Endothelial cell of umbilical vein (primary cell): ENCODE results near the gene TENT4A. TPM values are rescaled to one million over a fixed set of nuclear protein-coding genes. Genes with fewer than 3 reads are reported as not detected.
A peak's percentile ranks its signal among the peaks of the same experiment; 100 is the strongest.

Experiments used
- BruUV-seq: library from RNA; stranded (reverse); fragments of 400-500 nt; replicated peaks from 2 replicates; lab custom pipeline; 2021; lab: Mats Ljungman, UMichigan
- CTCF ChIA-PET: fragments of 300-600, 350-600 bp; sonication (Branson Sonifier 250); formaldehyde crosslinking; loops from one replicate; lab custom pipeline; 2021; ENCODE audit warnings: antibody characterized with exemption, inconsistent platforms; lab: Charles Lee
- POLR2A ChIA-PET: fragments of 300-600, 350-600 bp; sonication (Branson Sonifier 250); formaldehyde crosslinking; loops from one replicate; lab custom pipeline; 2021; ENCODE audit warnings: antibody characterized with exemption, inconsistent platforms; lab: Charles Lee
- DNase-seq: peaks from one replicate; pipeline ENCODE4 v3.0.0-alpha.2; 2011; ENCODE audit warnings: low read depth, low spot score
- FAIRE-seq: peaks from 2 replicates; lab custom pipeline; 2011; peaks lifted over from hg19 to GRCh38; lab: Jason Lieb, UNC
- H2AFZ ChIP-seq: 2 replicates; pipeline ENCODE4 v1.6.0; 2012; ENCODE audit warnings: low read depth, low read length, control low read depth, inconsistent platforms
- H3K27ac ChIP-seq: 2 replicates; pipeline ENCODE4 v1.5.1; 2011; ENCODE audit warnings: low read depth, mild to moderate bottlenecking, control low read depth, low read length, moderate library complexity; ENCODE audit not compliant: insufficient read depth
- H3K27me3 ChIP-seq, 2 experiments: 2 replicates each; pipeline versions ENCODE4 v1.6.0 to v1.6.1; 2011; ENCODE audit warnings: low read length in 2 of 2, mixed read lengths in 1 of 2; ENCODE audit not compliant: control insufficient read depth in 2 of 2, insufficient read depth in 2 of 2
- H3K36me3 ChIP-seq, 2 experiments: 2 replicates in 1 of 2; 3 replicates in 1 of 2; pipeline ENCODE4 v1.5.1; 2011; ENCODE audit warnings: low read length in 2 of 2, mild to moderate bottlenecking in 1 of 2, moderate library complexity in 1 of 2; ENCODE audit not compliant: control insufficient read depth in 2 of 2, insufficient read depth in 2 of 2; ENCODE audit errors: extremely low read depth in 1 of 2
- H3K4me1 ChIP-seq: 3 replicates; pipeline ENCODE4 v1.5.1; 2011; ENCODE audit warnings: mild to moderate bottlenecking, low read length; ENCODE audit not compliant: control insufficient read depth, insufficient read depth; ENCODE audit errors: extremely low read depth
- H3K4me2 ChIP-seq: 2 replicates; pipeline ENCODE4 v1.6.1; 2011; ENCODE audit warnings: low read length, control low read depth, mixed read lengths; ENCODE audit not compliant: insufficient read depth
- H3K4me3 ChIP-seq, 3 experiments: fragments of 200-600 bp in 1 of 3; sonication (generic), shearing (Covaris generic) in 1 of 3; replicated peaks in 1 of 3; 2 replicates each; pipeline ENCODE4 v1.5.1; 2011 to 2016; ENCODE audit warnings: control low read depth in 3 of 3, low read length in 3 of 3, mild to moderate bottlenecking in 2 of 3, inconsistent platforms in 1 of 3, low read depth in 1 of 3, moderate library complexity in 1 of 3; ENCODE audit not compliant: insufficient read depth in 1 of 3
- H3K79me2 ChIP-seq: 2 replicates; pipeline ENCODE4 v1.6.0; 2012; ENCODE audit warnings: low read length, inconsistent platforms; ENCODE audit not compliant: control insufficient read depth, insufficient read depth
- H3K9ac ChIP-seq: replicated peaks from 2 replicates; pipeline ENCODE3; 2011; ENCODE audit warnings: low read length, control low read depth; ENCODE audit not compliant: insufficient read depth; ENCODE audit errors: extremely low read depth
- H3K9me1 ChIP-seq: replicated peaks from 3 replicates; pipeline ENCODE4 v1.6.0; 2011; ENCODE audit warnings: mild to moderate bottlenecking, low read length; ENCODE audit not compliant: control insufficient read depth, insufficient read depth; ENCODE audit errors: extremely low read depth
- H3K9me3 ChIP-seq: replicated peaks from 2 replicates; pipeline ENCODE4 v1.5.1; 2012; ENCODE audit warnings: low read length, inconsistent platforms; ENCODE audit not compliant: control insufficient read depth, insufficient read depth
- H4K20me1 ChIP-seq: replicated peaks from 2 replicates; pipeline ENCODE3; 2011; ENCODE audit warnings: mild to moderate bottlenecking, low read length; ENCODE audit not compliant: control insufficient read depth, insufficient read depth; ENCODE audit errors: extremely low read depth
- EZH2 ChIP-seq: IDR thresholded peaks from 2 replicates; pipeline ENCODE4 v1.6.1; 2012; ENCODE audit warnings: borderline replicate concordance, low read depth, mild to moderate bottlenecking, moderate library complexity, low read length, inconsistent platforms; ENCODE audit not compliant: severe bottlenecking
- FOS ChIP-seq: IDR thresholded peaks from 2 replicates; pipeline ENCODE4 v1.6.1; 2011; ENCODE audit warnings: mild to moderate bottlenecking, low read length, moderate library complexity, borderline replicate concordance; ENCODE audit not compliant: insufficient read depth
- GATA2 ChIP-seq: IDR thresholded peaks from 2 replicates; pipeline ENCODE4 v1.7.0; 2011; ENCODE audit warnings: low read depth, mild to moderate bottlenecking, moderate library complexity, mixed read lengths, low read length; ENCODE audit not compliant: insufficient read length, insufficient read depth
- MYC ChIP-seq: IDR thresholded peaks from one replicate; pipeline ENCODE4 v1.6.1; 2011; ENCODE audit warnings: mild to moderate bottlenecking, low read depth, low read length
- POLR2AphosphoS5 ChIP-seq: IDR thresholded peaks from 2 replicates; pipeline ENCODE4 v1.6.1; 2012; ENCODE audit warnings: low read depth, mild to moderate bottlenecking, control low read depth, low read length, moderate library complexity; ENCODE audit not compliant: insufficient read depth
- dilution Hi-C: fragments of 300-500 bp; cut with MboI; formaldehyde crosslinking; loops from one replicate; pipeline ENCODE4 v1.15.0; 2019; ENCODE audit warnings: low sequenced_read_pairs; ENCODE audit not compliant: extremely low pct_ligation_motif_present
- intact Hi-C: fragments of 100-400 bp; cut with micrococcal nuclease; formaldehyde crosslinking; loops from one replicate; pipeline ENCODE4 v1.10.0; 2022
- polyA plus RNA-seq, 4 experiments: library from polyadenylated mRNA; depleted of rRNA in 3 of 4; stranded (reverse) in 3 of 4; unstranded in 1 of 4; fragments of >200 nt; gene quantifications; 2 replicates each; pipeline versions ENCODE4 v1.2.1 to v1.2.3, GENCODE V29; 2011 to 2012; ENCODE audit warnings: missing spikeins in 1 of 4
- total RNA-seq: library from RNA; stranded (reverse); gene quantifications from 2 replicates; pipeline ENCODE4 v1.2.3, GENCODE V29; 2021
- TF ChIP-seq, protein P1 (sequence below): IDR thresholded peaks from 2 replicates; pipeline ENCODE4 v1.6.1; 2011; ENCODE audit not compliant: insufficient read depth, insufficient read length

TENT4A gene
- total and polyA plus RNA-seq, 2 donors (not counting 3 experiments of a cell fraction or from before 2014, with no cell fraction given), result 10.2 to 35.4 TPM

DNA sequence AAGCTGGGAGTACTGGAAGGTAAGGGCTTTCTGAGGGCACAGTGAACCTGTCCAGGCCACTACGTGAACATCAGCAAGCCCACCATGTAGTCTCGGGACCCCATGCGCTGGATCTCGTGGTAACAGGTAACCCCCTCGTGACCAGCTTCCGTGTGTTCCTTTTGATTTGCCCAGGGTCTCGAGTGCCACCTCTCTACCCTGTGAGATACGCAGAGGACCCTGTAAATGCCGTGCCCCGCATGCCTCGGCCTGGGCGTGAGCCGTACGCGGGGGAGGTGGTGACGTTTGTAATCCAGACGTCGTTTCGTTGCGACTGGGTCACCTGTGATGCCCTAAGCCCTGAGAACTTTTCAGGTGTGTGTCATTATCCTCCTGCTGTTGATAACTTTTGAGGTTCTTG is 45.5 kb downstream of the TENT4A start:
- Histone ChIP-seq H3K9me1 (no peaks in the 10 kb centered on the region), H3K27me3 (no peaks in the 10 kb centered on the region), H3K79me2 (no peaks in the 10 kb centered on the region), H3K9ac (no peak overlapping the region), H3K27ac (no peak overlapping the region), H2AFZ (no peak overlapping the region), H3K4me1 (no peaks in the 10 kb centered on the region), H3K9me3 (no peaks in the 10 kb centered on the region), H3K36me3 (peaks cover 14 to 22% of the 10 kb centered on the region in 2 experiments), H4K20me1 (no peaks in the 10 kb centered on the region), H3K4me2 (no peak overlapping the region), H3K4me3 (no peak overlapping the region)
- dilution Hi-C loops, result no loop called here
- ChIA-PET POLR2A (no interaction called here), CTCF (interaction anchor here (0.7 kb wide), 1 partner anchor 13 kb away, joined by 3 read pairs; no protein-coding TSS in a partner anchor)
- FAIRE-seq, result no peak
- TF ChIP-seq GATA2 (no peak), POLR2AphosphoS5 (peak; percentile 22)
- intact Hi-C loops, result no loop called here
- no peak for DNase-seq
- BruUV-seq, result no TSS peak

DNA sequence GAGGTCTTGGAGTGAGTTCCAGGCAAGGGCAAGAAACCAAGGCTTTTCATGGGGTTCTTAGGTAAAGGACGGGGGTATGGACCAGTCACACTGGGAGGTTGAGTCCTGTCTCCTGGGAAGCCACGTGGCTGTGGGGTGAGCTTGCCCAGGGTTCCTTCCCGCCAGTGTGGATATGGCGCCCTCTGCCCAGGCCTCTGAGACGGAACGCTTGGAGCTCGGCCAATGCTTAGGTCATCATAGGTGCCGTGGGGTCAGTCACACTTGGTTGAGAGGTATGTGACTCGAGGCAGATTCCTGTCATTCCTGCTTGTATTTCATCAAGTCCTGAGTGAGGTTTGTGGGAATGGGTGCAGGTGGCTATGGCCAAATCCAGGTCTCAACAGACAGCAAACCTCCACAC is 46.2 kb downstream of the TENT4A start:
- BruUV-seq, result no TSS peak
- Histone ChIP-seq H3K4me1 (no peaks in the 10 kb centered on the region), H3K27ac (no peak overlapping the region), H3K27me3 (no peaks in the 10 kb centered on the region), H4K20me1 (no peaks in the 10 kb centered on the region), H3K9me1 (no peaks in the 10 kb centered on the region), H3K4me2 (no peak overlapping the region), H3K9ac (no peak overlapping the region), H2AFZ (no peak overlapping the region), H3K9me3 (no peaks in the 10 kb centered on the region), H3K79me2 (no peaks in the 10 kb centered on the region), H3K4me3 (no peak overlapping the region), H3K36me3 (peaks cover 9 to 19% of the 10 kb centered on the region in 2 experiments)
- ChIA-PET POLR2A (no interaction called here), CTCF (interaction anchor here (1.0 to 1.4 kb wide), 2 partner anchors 14 to 1058 kb away, joined by 3 read pairs; no protein-coding TSS in a partner anchor)
- TF ChIP-seq MYC (no peak), EZH2 (no peak), POLR2AphosphoS5 (no peak), FOS (no peak)
- TF ChIP-seq, protein P1, sequence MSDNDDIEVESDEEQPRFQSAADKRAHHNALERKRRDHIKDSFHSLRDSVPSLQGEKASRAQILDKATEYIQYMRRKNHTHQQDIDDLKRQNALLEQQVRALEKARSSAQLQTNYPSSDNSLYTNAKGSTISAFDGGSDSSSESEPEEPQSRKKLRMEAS, result no peak
- dilution Hi-C loops (no loop called here), intact Hi-C loops (no loop called here)
- no peak for FAIRE-seq
- DNase-seq, result no peak
